Natural killer cell (primary cell): ENCODE measurements around the gene GPR179. TPM values are rescaled to one million over a fixed set of nuclear protein-coding genes. Genes with fewer than 3 reads are reported as not detected.

Experiments
- ATAC-seq, 3 donors: fragments of 150-1000 bp in 2 of 3; fragments of 200-7000 bp in 1 of 3; cut with Tn5 transposase; 1 replicate in 1 of 3; 2 replicates in 2 of 3; pipeline ENCODE4 v1.10.0; 2021; ENCODE audit warnings: mild to moderate bottlenecking in 2 of 3, moderate library complexity in 2 of 3
- DNase-seq, 2 donors: peaks; one replicate each; pipeline versions ENCODE4 v3.0.0 to v3.0.0-alpha.2; 2013 to 2021; ENCODE audit warnings: mixed read lengths in 1 of 2
- H3K27ac ChIP-seq: one replicate; pipeline ENCODE4 v1.5.1; 2013; ENCODE audit warnings: mild to moderate bottlenecking, low read length
- H3K27me3 ChIP-seq: one replicate; pipeline ENCODE4 v1.6.1; 2013; ENCODE audit warnings: low read length; ENCODE audit not compliant: control insufficient read depth, insufficient read depth
- H3K36me3 ChIP-seq: one replicate; pipeline ENCODE4 v1.6.1; 2013; ENCODE audit warnings: low read length; ENCODE audit not compliant: control insufficient read depth, insufficient read depth
- H3K4me1 ChIP-seq: one replicate; pipeline ENCODE4 v1.6.1; 2013; ENCODE audit warnings: low read length; ENCODE audit not compliant: control insufficient read depth, insufficient read depth
- H3K4me3 ChIP-seq: one replicate; pipeline ENCODE4 v1.5.1; 2013; ENCODE audit warnings: low read length
- H3K9me3 ChIP-seq: one replicate; pipeline ENCODE4 v1.6.1; 2013; ENCODE audit warnings: low read length; ENCODE audit not compliant: control insufficient read depth, insufficient read depth
- H3K27ac Mint-ChIP-seq, 2 donors: one replicate each; pipeline ENCODE4 v1.8.0; 2022; ENCODE audit warnings: mild to moderate bottlenecking in 2 of 2, mixed read lengths in 2 of 2, moderate library complexity in 1 of 2
- H3K27me3 Mint-ChIP-seq, 2 donors: one replicate each; pipeline ENCODE4 v1.8.0; 2022; ENCODE audit warnings: low read depth in 2 of 2, mixed read lengths in 2 of 2
- H3K36me3 Mint-ChIP-seq: one replicate; pipeline ENCODE4 v1.8.0; 2022; ENCODE audit warnings: mixed read lengths
- H3K4me1 Mint-ChIP-seq, 2 donors: one replicate each; pipeline ENCODE4 v1.8.0; 2022; ENCODE audit warnings: mixed read lengths in 2 of 2
- H3K4me3 Mint-ChIP-seq: one replicate; pipeline ENCODE4 v1.8.0; 2022; ENCODE audit warnings: mild to moderate bottlenecking, moderate library complexity, mixed read lengths
- H3K9me3 Mint-ChIP-seq, 2 donors: one replicate each; pipeline ENCODE4 v1.8.0; 2022; ENCODE audit warnings: mixed read lengths in 2 of 2
- CTCF ChIP-seq: fragments of 200-600 bp; IDR thresholded peaks from one replicate; pipeline ENCODE4 v1.8.0; 2022; ENCODE audit warnings: antibody characterized with exemption
- WGBS: methylation state at CpG from one replicate; pipeline ENCODE4 v1.1.7; 2013; ENCODE audit warnings: missing lambda C conversion rate; ENCODE audit not compliant: insufficient coverage; 5-methylcytosine and 5-hydroxymethylcytosine counted together
- intact Hi-C: fragments of 100-400 bp; cut with micrococcal nuclease; formaldehyde crosslinking; loops from one replicate; pipeline ENCODE4 v1.14.2; 2022
- total RNA-seq, 4 donors: library from RNA; stranded (reverse); fragments of 120-200 nt in 1 of 4; gene quantifications; one replicate each; pipeline versions ENCODE4 v1.2.3 to v1.2.4, GENCODE V29; 2013 to 2022

The GPR179 gene
- total RNA-seq, 3 donors from 2014 or later (not counting 1 experiment from before 2014, with no cell fraction given) = not detected

GRCh38 chr17:38349097-38349730 lies 5.5 kb upstream of the GPR179 start:
- Histone ChIP-seq H3K27me3 (no peaks in the 10 kb centered on the region), H3K36me3 (no peaks in the 10 kb centered on the region), H3K9me3 (no peaks in the 10 kb centered on the region), H3K27ac (no peak overlapping the region), H3K4me3 (no peak overlapping the region), H3K4me1 (peaks cover 19% of the 10 kb centered on the region)
- DNase-seq (peak; percentile 75 to 90), ATAC-seq (peak; percentile 52 to 66 (median 52))
- 13% methylated on average over 8 of the region's 8 CpGs for WGBS
- TF ChIP-seq CTCF = peak; percentile 91
- peaks cover 25 to 26% of the 10 kb centered on the region in 2 donors for H3K4me1 Mint-ChIP-seq
- no peaks in the 10 kb centered on the region for H3K36me3 Mint-ChIP-seq
- no peak overlapping the region for H3K27ac Mint-ChIP-seq
- intact Hi-C loops = loop anchor here (1.0 kb wide), 1 partner anchor 65 kb away; no protein-coding TSS in a partner anchor
- H3K27me3 Mint-ChIP-seq = peaks cover 0 to under 1% of the 10 kb centered on the region in 2 donors
- H3K9me3 Mint-ChIP-seq = no peaks in the 10 kb centered on the region
- H3K4me3 Mint-ChIP-seq = no peak overlapping the region

GRCh38 chr17:38345743-38346142 lies 2.0 kb upstream of the GPR179 start:
- Histone ChIP-seq H3K4me1 (no peaks in the 10 kb centered on the region), H3K9me3 (no peaks in the 10 kb centered on the region), H3K27me3 (no peaks in the 10 kb centered on the region), H3K36me3 (no peaks in the 10 kb centered on the region), H3K4me3 (no peak overlapping the region), H3K27ac (no peak overlapping the region)
- intact Hi-C loops = no loop called here
- Mint-ChIP-seq H3K27ac (no peak overlapping the region), H3K4me3 (no peak overlapping the region), H3K4me1 (peaks cover 5% of the 10 kb centered on the region in 2 donors), H3K27me3 (peaks cover 0 to 4% of the 10 kb centered on the region in 2 donors), H3K36me3 (no peaks in the 10 kb centered on the region), H3K9me3 (no peaks in the 10 kb centered on the region)
- no peak for DNase-seq
- WGBS = 94% methylated on average over 7 of the region's 7 CpGs
- no peak for TF ChIP-seq CTCF
- no peak for ATAC-seq

- no peak overlapping the region for H3K4me3 Mint-ChIP-seq
- 83% methylated on average over 3 of the region's 3 CpGs for WGBS
- peaks cover 0 to 4% of the 10 kb centered on the region in 2 donors for H3K27me3 Mint-ChIP-seq
- no peak for TF ChIP-seq CTCF
- ATAC-seq = no peak
- no peak for DNase-seq
- no peaks in the 10 kb centered on the region for H3K9me3 Mint-ChIP-seq
- H3K36me3 Mint-ChIP-seq = no peaks in the 10 kb centered on the region
- no peaks in the 10 kb centered on the region for H3K36me3 ChIP-seq
- intact Hi-C loops = no loop called here
- no peak overlapping the region for H3K27ac Mint-ChIP-seq
- no peak overlapping the region for H3K27ac ChIP-seq
- no peak overlapping the region for H3K4me3 ChIP-seq
- peaks cover 5% of the 10 kb centered on the region in 2 donors for H3K4me1 Mint-ChIP-seq
- H3K4me1 ChIP-seq = no peaks in the 10 kb centered on the region
- H3K9me3 ChIP-seq = no peaks in the 10 kb centered on the region
- no peaks in the 10 kb centered on the region for H3K27me3 ChIP-seq
Observed at GRCh38 chr17:38344420-38344745, 627 bp upstream of the GPR179 start.
